NCI-H1930 (cell line): ENCODE results near the gene SCYL1.

Source experiments
- DNase-seq, 2 experiments: peaks; one replicate each; lab custom pipeline; 2025; lab: John Stamatoyannopoulos, UW

SCYL1 gene

GRCh38 chr11:65585396-65586246 is 60.7 kb downstream of the SCYL1 start:
- no peak for DNase-seq

- no peak for DNase-seq
Measured at GRCh38 chr11:65586247-65586630, 61.4 kb downstream of the SCYL1 start.

GRCh38 chr11:65586676-65587075 is 61.8 kb downstream of the SCYL1 start:
- no peak for DNase-seq
